ENCODE results near the gene TRPT1.

- TF ChIP-seq, protein P1, sequence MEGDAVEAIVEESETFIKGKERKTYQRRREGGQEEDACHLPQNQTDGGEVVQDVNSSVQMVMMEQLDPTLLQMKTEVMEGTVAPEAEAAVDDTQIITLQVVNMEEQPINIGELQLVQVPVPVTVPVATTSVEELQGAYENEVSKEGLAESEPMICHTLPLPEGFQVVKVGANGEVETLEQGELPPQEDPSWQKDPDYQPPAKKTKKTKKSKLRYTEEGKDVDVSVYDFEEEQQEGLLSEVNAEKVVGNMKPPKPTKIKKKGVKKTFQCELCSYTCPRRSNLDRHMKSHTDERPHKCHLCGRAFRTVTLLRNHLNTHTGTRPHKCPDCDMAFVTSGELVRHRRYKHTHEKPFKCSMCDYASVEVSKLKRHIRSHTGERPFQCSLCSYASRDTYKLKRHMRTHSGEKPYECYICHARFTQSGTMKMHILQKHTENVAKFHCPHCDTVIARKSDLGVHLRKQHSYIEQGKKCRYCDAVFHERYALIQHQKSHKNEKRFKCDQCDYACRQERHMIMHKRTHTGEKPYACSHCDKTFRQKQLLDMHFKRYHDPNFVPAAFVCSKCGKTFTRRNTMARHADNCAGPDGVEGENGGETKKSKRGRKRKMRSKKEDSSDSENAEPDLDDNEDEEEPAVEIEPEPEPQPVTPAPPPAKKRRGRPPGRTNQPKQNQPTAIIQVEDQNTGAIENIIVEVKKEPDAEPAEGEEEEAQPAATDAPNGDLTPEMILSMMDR (IDR thresholded peaks at IDR 0.05) = no peak
- TF ChIP-seq POLR2A (IDR thresholded peaks at IDR 0.05) = no peak
These were observed 42.1 kb downstream of the TRPT1 start for GRCh38 chr11:64183890-64184289.

Measured in testis (tissue), 2 donors.